Lower lobe of right lung (tissue), 2 donors: ENCODE results near the gene SHISA6. TPM values are rescaled to one million over a fixed set of nuclear protein-coding genes. Genes with fewer than 3 reads are reported as not detected.

Experiments
- ATAC-seq, 2 donors: fragments of 200-7000 bp; cut with Tn5 transposase; one replicate each; pipeline ENCODE4 v1.9.1; 2020 to 2022; ENCODE audit warnings: mild to moderate bottlenecking in 2 of 2, moderate library complexity in 2 of 2
- DNase-seq: peaks from one replicate; pipeline ENCODE4 v3.0.0-alpha.2; 2020
- H3K27ac ChIP-seq: fragments of 200-600 bp; one replicate; pipeline ENCODE4 v1.8.0; 2022
- H3K27me3 ChIP-seq: fragments of 200-600 bp; one replicate; pipeline ENCODE4 v1.8.0; 2022; ENCODE audit warnings: low read depth
- H3K36me3 ChIP-seq: fragments of 200-600 bp; one replicate; pipeline ENCODE4 v1.8.0; 2022; ENCODE audit warnings: mild to moderate bottlenecking
- H3K4me1 ChIP-seq: fragments of 200-600 bp; one replicate; pipeline ENCODE4 v1.8.0; 2022
- H3K4me3 ChIP-seq: fragments of 200-600 bp; one replicate; pipeline ENCODE4 v1.8.0; 2022; ENCODE audit warnings: mild to moderate bottlenecking
- H3K9me3 ChIP-seq: fragments of 200-600 bp; one replicate; pipeline ENCODE4 v1.8.0; 2022
- intact Hi-C: fragments of 100-400 bp; cut with DNase I; formaldehyde crosslinking; loops from one replicate; pipeline ENCODE4 v1.11.0; 2022
- total RNA-seq: library from RNA; stranded (reverse); fragmentation: NEBNext Ultra II Directional; extraction: Animal tissue kit (Norgen Biotek cat#: 25700); gene quantifications from one replicate; pipeline ENCODE4 v1.2.1, GENCODE V29; 2021
- TF ChIP-seq, protein P1 (sequence below): fragments of 200-600 bp; IDR thresholded peaks from one replicate; pipeline ENCODE4 v1.8.0; 2022; ENCODE audit warnings: antibody characterized with exemption, mild to moderate bottlenecking
- donor health status: DM: no; HTN: yes; CAD: no; lungs with severe emphysema.

The SHISA6 gene
- total RNA-seq, 1 donor from 2014 or later: 0.44 TPM

DNA sequence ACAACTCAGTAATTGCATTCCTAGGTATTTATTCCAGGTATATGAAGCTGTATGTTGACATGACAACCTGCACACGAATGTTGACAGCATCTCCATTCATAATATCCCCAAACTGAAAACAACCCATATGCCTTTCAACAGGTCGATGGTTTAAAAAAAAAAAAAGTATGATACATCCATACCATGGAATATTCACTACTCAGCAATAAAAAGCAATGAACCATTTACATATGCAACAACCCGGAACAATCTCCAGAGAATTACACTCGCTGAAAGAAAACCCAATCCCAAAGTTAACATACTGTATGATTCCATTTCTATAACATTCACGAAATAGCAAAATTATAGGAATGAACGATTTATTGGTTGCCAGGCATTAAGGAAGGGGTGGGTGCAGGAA, 304.0 kb downstream of the SHISA6 start:
- H3K4me3 ChIP-seq: no peak overlapping the region
- no peaks in the 10 kb centered on the region for H3K27me3 ChIP-seq
- H3K27ac ChIP-seq: no peak overlapping the region
- H3K9me3 ChIP-seq: peaks cover 20% of the 10 kb centered on the region
- no peaks in the 10 kb centered on the region for H3K36me3 ChIP-seq
- intact Hi-C loops: no loop called here
- TF ChIP-seq, protein P1, sequence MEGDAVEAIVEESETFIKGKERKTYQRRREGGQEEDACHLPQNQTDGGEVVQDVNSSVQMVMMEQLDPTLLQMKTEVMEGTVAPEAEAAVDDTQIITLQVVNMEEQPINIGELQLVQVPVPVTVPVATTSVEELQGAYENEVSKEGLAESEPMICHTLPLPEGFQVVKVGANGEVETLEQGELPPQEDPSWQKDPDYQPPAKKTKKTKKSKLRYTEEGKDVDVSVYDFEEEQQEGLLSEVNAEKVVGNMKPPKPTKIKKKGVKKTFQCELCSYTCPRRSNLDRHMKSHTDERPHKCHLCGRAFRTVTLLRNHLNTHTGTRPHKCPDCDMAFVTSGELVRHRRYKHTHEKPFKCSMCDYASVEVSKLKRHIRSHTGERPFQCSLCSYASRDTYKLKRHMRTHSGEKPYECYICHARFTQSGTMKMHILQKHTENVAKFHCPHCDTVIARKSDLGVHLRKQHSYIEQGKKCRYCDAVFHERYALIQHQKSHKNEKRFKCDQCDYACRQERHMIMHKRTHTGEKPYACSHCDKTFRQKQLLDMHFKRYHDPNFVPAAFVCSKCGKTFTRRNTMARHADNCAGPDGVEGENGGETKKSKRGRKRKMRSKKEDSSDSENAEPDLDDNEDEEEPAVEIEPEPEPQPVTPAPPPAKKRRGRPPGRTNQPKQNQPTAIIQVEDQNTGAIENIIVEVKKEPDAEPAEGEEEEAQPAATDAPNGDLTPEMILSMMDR: no peak
- no peaks in the 10 kb centered on the region for H3K4me1 ChIP-seq
- DNase-seq: no peak
- no peak for ATAC-seq

DNA sequence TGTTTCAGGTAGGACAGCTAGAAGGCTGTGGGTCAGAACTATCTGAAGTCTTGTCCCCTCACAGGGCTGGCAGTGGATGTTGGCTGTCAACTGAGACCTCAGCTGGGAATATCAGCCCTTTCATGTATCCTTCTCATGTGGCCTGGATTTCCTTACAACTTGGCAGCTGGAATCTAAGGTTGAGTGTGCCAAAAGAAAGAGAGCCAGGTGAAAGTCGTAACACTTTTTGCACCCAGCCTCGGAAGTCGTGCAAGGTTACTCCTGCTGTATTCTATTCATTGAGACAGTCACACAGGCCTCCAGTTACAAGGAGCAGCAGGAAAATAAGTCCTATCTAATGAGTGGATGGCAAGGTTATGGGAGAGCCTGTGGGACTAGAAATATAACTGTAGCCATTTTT, 304.7 kb downstream of the SHISA6 start:
- Histone ChIP-seq H3K4me3 (no peak overlapping the region), H3K36me3 (no peaks in the 10 kb centered on the region), H3K9me3 (peaks cover 20% of the 10 kb centered on the region), H3K27me3 (no peaks in the 10 kb centered on the region), H3K4me1 (no peaks in the 10 kb centered on the region), H3K27ac (no peak overlapping the region)
- no peak for DNase-seq
- TF ChIP-seq, protein P1: no peak
- intact Hi-C loops: no loop called here
- ATAC-seq: no peak

DNA sequence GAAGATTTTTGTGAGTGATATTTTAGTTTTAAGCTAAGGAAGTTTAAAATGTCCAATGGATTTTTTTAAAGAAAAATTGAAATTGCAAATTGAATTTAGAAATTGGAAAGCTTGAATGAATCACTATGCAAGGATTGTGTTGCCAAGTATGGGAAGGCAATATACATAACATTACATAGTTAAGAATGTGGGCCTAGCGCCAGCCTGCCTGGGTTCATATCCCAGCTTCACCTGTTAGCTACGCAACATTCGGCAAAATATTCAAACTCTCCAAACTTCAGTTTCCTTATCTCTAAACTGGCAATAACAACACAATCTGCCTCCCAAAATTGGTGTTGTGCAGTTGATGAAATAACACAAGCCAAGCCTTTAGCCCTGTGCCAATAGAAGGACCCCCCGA, 306.8 kb downstream of the SHISA6 start:
- H3K27ac ChIP-seq: no peak overlapping the region
- TF ChIP-seq, protein P1: no peak
- intact Hi-C loops: no loop called here

DNA sequence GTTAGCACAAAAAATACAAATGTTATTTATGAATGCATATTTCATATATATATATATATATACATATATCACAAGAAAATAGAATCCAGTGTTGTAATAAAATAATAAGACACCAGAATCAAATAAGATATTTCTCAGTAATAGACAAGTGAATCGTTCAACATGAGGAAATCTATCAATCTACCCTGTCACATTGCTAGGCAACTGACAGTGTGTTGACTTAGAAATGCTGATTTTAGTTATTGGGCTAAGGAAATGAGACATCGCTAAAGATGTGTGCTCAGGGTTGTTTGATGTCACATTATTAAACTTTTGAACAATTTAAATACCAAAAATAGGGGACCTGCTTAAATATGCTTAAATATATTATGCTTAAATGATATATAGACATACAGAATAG, 307.4 kb downstream of the SHISA6 start:
- Histone ChIP-seq H3K36me3 (no peaks in the 10 kb centered on the region), H3K4me3 (no peak overlapping the region), H3K27ac (no peak overlapping the region), H3K9me3 (no peaks in the 10 kb centered on the region), H3K27me3 (no peaks in the 10 kb centered on the region), H3K4me1 (no peaks in the 10 kb centered on the region)
- no peak for ATAC-seq
- intact Hi-C loops: no loop called here
- TF ChIP-seq, protein P1: no peak
- DNase-seq: no peak

More for the DNA sequence above, 306.8 kb downstream of the SHISA6 start:
- DNase-seq: no peak
- Histone ChIP-seq H3K36me3 (no peaks in the 10 kb centered on the region), H3K9me3 (peaks cover 2% of the 10 kb centered on the region), H3K27me3 (no peaks in the 10 kb centered on the region), H3K4me1 (no peaks in the 10 kb centered on the region), H3K4me3 (no peak overlapping the region)
- no peak for ATAC-seq

DNA sequence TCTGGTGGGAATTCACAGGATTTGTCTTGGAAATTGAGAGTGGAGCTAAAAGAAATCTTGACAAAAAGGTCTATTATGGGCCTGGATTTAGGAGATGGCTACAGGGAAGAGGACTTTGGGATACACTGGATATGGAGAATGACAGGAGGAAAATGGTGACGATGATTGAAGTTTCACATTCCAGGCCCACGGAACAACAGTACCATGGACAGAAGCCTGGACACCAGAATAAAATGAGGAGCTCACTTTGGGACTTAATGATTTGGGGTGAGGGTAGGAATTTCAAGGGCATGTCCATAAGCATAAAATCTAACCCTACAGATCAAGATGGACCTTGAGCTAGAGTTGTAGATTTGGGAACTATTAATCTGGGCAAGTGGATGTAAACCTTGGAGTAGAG, 309.4 kb downstream of the SHISA6 start:
- no peaks in the 10 kb centered on the region for H3K27me3 ChIP-seq
- H3K36me3 ChIP-seq: no peaks in the 10 kb centered on the region
- no peak for DNase-seq
- no peak overlapping the region for H3K27ac ChIP-seq
- no peaks in the 10 kb centered on the region for H3K9me3 ChIP-seq
- TF ChIP-seq, protein P1: no peak
- no peaks in the 10 kb centered on the region for H3K4me1 ChIP-seq
- no peak for ATAC-seq
- no peak overlapping the region for H3K4me3 ChIP-seq
- intact Hi-C loops: no loop called here

DNA sequence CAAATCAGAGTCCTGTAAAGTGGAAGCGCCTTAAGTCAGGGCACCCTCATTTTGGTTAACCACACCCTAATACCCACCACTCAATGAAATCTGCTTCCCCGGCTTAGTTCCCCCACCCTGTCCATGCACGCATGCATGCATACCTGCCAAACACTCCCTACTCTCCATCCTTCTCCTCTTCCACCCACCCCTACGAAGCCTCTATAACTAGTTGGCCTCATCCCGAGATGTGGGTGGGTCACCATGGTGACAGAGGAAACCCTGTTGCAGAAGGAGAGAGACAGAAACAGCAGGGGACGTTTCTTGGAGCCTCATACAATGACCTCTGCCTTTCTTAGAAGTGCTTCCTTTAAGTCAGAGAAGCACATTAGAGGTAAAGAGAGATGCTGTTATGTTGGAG, 310.4 kb downstream of the SHISA6 start:
- H3K27ac ChIP-seq: no peak overlapping the region
- no peaks in the 10 kb centered on the region for H3K27me3 ChIP-seq
- no peak overlapping the region for H3K4me3 ChIP-seq
- TF ChIP-seq, protein P1: no peak
- intact Hi-C loops: no loop called here
- no peaks in the 10 kb centered on the region for H3K4me1 ChIP-seq
- no peak for DNase-seq
- no peaks in the 10 kb centered on the region for H3K36me3 ChIP-seq
- no peak for ATAC-seq
- no peaks in the 10 kb centered on the region for H3K9me3 ChIP-seq
